Transverse colon (tissue), 3 donors: ENCODE data around the gene BRF1.

Experiments used
- POLR2A ChIP-seq: fragments of 450-650 bp; IDR thresholded peaks from one replicate; pipeline ENCODE4 v1.6.1; 2016; ENCODE audit warnings: antibody characterized with exemption, mild to moderate bottlenecking, moderate library complexity
- TF ChIP-seq, protein P1 (sequence below), 5 experiments: fragments of 200-600 bp in 3 of 5; fragments of 450-650 bp in 2 of 5; sonication (generic) in 3 of 5; IDR thresholded peaks; 1 replicate in 2 of 5; 2 replicates in 3 of 5; pipeline ENCODE4 v1.5.1; 2016 to 2017; ENCODE audit warnings: antibody characterized with exemption in 5 of 5, inconsistent platforms in 3 of 5, mild to moderate bottlenecking in 2 of 5, moderate library complexity in 1 of 5

DNA sequence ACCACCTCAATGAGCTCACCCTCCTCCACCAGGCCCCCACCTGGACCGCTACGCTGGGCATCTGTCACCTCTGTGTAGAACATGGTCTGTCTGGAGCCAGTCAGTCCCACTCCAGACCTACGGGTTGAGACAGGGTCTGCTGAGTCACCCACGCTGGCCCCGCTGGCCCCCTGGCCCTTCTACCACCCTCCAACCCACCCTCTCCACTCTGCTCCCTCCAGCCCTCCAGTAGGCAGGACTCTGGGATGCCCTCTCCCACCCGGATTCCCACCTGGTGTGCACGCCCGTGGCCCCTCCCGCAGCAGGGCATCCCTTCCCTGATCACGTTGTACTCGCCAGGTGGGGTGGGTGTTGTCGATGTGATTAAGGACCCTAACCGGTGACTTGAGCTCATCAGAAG, 127.7 kb downstream of the BRF1 start:
- TF ChIP-seq, protein P1, sequence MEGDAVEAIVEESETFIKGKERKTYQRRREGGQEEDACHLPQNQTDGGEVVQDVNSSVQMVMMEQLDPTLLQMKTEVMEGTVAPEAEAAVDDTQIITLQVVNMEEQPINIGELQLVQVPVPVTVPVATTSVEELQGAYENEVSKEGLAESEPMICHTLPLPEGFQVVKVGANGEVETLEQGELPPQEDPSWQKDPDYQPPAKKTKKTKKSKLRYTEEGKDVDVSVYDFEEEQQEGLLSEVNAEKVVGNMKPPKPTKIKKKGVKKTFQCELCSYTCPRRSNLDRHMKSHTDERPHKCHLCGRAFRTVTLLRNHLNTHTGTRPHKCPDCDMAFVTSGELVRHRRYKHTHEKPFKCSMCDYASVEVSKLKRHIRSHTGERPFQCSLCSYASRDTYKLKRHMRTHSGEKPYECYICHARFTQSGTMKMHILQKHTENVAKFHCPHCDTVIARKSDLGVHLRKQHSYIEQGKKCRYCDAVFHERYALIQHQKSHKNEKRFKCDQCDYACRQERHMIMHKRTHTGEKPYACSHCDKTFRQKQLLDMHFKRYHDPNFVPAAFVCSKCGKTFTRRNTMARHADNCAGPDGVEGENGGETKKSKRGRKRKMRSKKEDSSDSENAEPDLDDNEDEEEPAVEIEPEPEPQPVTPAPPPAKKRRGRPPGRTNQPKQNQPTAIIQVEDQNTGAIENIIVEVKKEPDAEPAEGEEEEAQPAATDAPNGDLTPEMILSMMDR (IDR thresholded peaks at IDR 0.05), result no peak
- no peak for TF ChIP-seq POLR2A
